ENCODE measurements around the gene GJB5. TPM values are rescaled to one million over a fixed set of nuclear protein-coding genes. Genes with fewer than 3 reads are reported as not detected.

GJB5 gene
- polyA plus RNA-seq, 1 of the 3 experiments (the other 2 are of a cell fraction) = not detected

GRCh38 chr1:34739613-34740012 is 15.2 kb upstream of the GJB5 start (continued):
- TF ChIP-seq NRF1 (IDR thresholded peaks at IDR 0.05; ENCODE audit: low read depth, low read length) = no peak
- TF ChIP-seq POLR2AphosphoS5 (IDR thresholded peaks at IDR 0.05; ENCODE audit: low read depth, low read length) = no peak
- no peak for TF ChIP-seq IRF3 (IDR thresholded peaks at IDR 0.05; ENCODE audit: low read depth, low read length)

GRCh38 chr1:34740161-34740868 is 14.5 kb upstream of the GJB5 start:
- Histone ChIP-seq H3F3A (replicated peaks; ENCODE audit: insufficient read depth) (no peaks in the 10 kb centered on the region), H3K27me3 (ENCODE audit: insufficient read depth) (no peaks in the 10 kb centered on the region), H3K9me3 (no peaks in the 10 kb centered on the region), H2AFZ (ENCODE audit: low read depth) (no peak overlapping the region), H3K27ac (ENCODE audit: low read depth in 2 of 2, low read length in 1 of 2) (no peak overlapping the region), H3K9ac (no peak overlapping the region), H3K4me2 (no peak overlapping the region), H3K9me2 (no peaks in the 10 kb centered on the region), H3K4me3 (ENCODE audit: low read depth in 2 of 2, low read length in 1 of 2) (no peak overlapping the region), H4K20me1 (ENCODE audit: insufficient read depth) (no peaks in the 10 kb centered on the region), H3K79me2 (ENCODE audit: insufficient read depth) (no peaks in the 10 kb centered on the region), H3K4me1 (ENCODE audit: control insufficient read depth in 1 of 2, insufficient read depth in 2 of 2, low read depth in 1 of 2, low read length in 1 of 2) (peaks cover 0 to 8% of the 10 kb centered on the region in 2 experiments; a peak in 1 of 4 replicates), H3K36me3 (replicated peaks in 1 of 2; ENCODE audit: control insufficient read depth in 1 of 2, insufficient read depth in 2 of 2, low read length in 1 of 2) (no peaks in the 10 kb centered on the region)
- no peak for DNase-seq
- 46% methylated on average over 18 of the region's 18 CpGs for WGBS (ENCODE audit: low lambda C conversion rate)
- peak; percentile 49 for TF ChIP-seq RAD21 (IDR thresholded peaks at IDR 0.05; ENCODE audit: low read length)
- no peak for TF ChIP-seq CHD2 (IDR thresholded peaks at IDR 0.05; ENCODE audit: low read length, partially characterized antibody)
- CTCF ChIA-PET = interaction anchor here (0.9 to 4.9 kb wide), 10 partner anchors 10 to 1107 kb away, joined by 3 to 57 read pairs (median 4); partner anchors contain the start of gene GJB5
- POLR2A ChIA-PET = no interaction called here

- peaks cover 0 to 8% of the 10 kb centered on the region in 2 experiments; a peak in 1 of 4 replicates for H3K4me1 ChIP-seq (ENCODE audit: control insufficient read depth in 1 of 2, insufficient read depth in 2 of 2, low read depth in 1 of 2, low read length in 1 of 2)
- no peaks in the 10 kb centered on the region for H4K20me1 ChIP-seq (ENCODE audit: insufficient read depth)
- no peaks in the 10 kb centered on the region for H3K36me3 ChIP-seq (replicated peaks in 1 of 2; ENCODE audit: control insufficient read depth in 1 of 2, insufficient read depth in 2 of 2, low read length in 1 of 2)
- H3K27ac ChIP-seq (ENCODE audit: low read depth in 2 of 2, low read length in 1 of 2) = no peak overlapping the region
- no peaks in the 10 kb centered on the region for H3F3A ChIP-seq (replicated peaks; ENCODE audit: insufficient read depth)
- peak; percentile 91 for DNase-seq
- no peaks in the 10 kb centered on the region for H3K9me3 ChIP-seq
- TF ChIP-seq SMC3 (IDR thresholded peaks at IDR 0.05; ENCODE audit: low read depth, low read length) (peak; percentile 75), RAD21 (IDR thresholded peaks at IDR 0.05; ENCODE audit: low read length) (peak; percentile 95), GATA2 (CRISPR knock-in tag; IDR thresholded peaks at IDR 0.05) (no peak), CTCF (IDR thresholded peaks at IDR 0.05) (peak; percentile 82), SIN3A (IDR thresholded peaks at IDR 0.05; ENCODE audit: borderline replicate concordance, low read depth, low read length) (no peak)
- H3K4me2 ChIP-seq = no peak overlapping the region
- H2AFZ ChIP-seq (ENCODE audit: low read depth) = no peak overlapping the region
- H3K79me2 ChIP-seq (ENCODE audit: insufficient read depth) = no peaks in the 10 kb centered on the region
- ChIA-PET POLR2A (no interaction called here), CTCF (interaction anchor here (0.5 to 4.9 kb wide), 84 partner anchors 10 to 1133 kb away, joined by 3 to 57 read pairs (median 4); partner anchors contain the start of genes GJB4, GJB5 and SMIM12)
- H3K9ac ChIP-seq = no peak overlapping the region
- no peaks in the 10 kb centered on the region for H3K27me3 ChIP-seq (ENCODE audit: insufficient read depth)
- no peaks in the 10 kb centered on the region for H3K9me2 ChIP-seq
- WGBS (ENCODE audit: low lambda C conversion rate) = 14% methylated on average over 6 of the region's 16 CpGs
- H3K4me3 ChIP-seq (ENCODE audit: low read depth in 2 of 2, low read length in 1 of 2) = no peak overlapping the region; a peak in 1 of 4 replicates
Observed at GRCh38 chr1:34742667-34743270, 12.1 kb upstream of the GJB5 start.

Measured in SK-N-SH (cell line).